IMR-90 (cell line): ENCODE data around the gene ARHGEF16. TPM values are rescaled to one million over a fixed set of nuclear protein-coding genes. Genes with fewer than 3 reads are reported as not detected.

ENCODE experiments used
- CEBPB ChIP-seq: IDR thresholded peaks from 2 replicates; pipeline ENCODE4 v1.6.1; 2012; ENCODE audit warnings: low read depth, low read length, improper control_type of control experiment
- CTCF ChIP-seq: conservative IDR thresholded peaks from 2 replicates; pipeline ENCODE4 v1.5.1; 2012; ENCODE audit warnings: mild to moderate bottlenecking, low read depth, low read length, improper control_type of control experiment
- POLR2A ChIP-seq: IDR thresholded peaks from 2 replicates; pipeline ENCODE4 v1.6.1; 2012; ENCODE audit warnings: mild to moderate bottlenecking, low read depth, low read length
- RCOR1 ChIP-seq: IDR thresholded peaks from 2 replicates; pipeline ENCODE4 v1.6.1; 2012; ENCODE audit warnings: mild to moderate bottlenecking, low read length, improper control_type of control experiment; ENCODE audit not compliant: insufficient replicate concordance
- polyA plus RNA-seq, 3 experiments: library from polyadenylated mRNA; depleted of rRNA; stranded (reverse); fragments of >200 nt; gene quantifications; 2 replicates each; pipeline ENCODE4 v1.2.3, GENCODE V29; 2012; ENCODE audit warnings: low replicate concordance in 1 of 3
- total RNA-seq: library from RNA; depleted of rRNA; stranded (reverse); fragments of >200 nt; gene quantifications from 2 replicates; pipeline ENCODE4 v1.2.3, GENCODE V29; 2012

The ARHGEF16 gene
- total and polyA plus RNA-seq, 2 of the 4 experiments (the other 2 are of a cell fraction): 0.18 to 0.39 TPM

- no peak for TF ChIP-seq CTCF
- TF ChIP-seq CEBPB: no peak
- TF ChIP-seq POLR2A: no peak
- TF ChIP-seq RCOR1: no peak
Observed at GRCh38 chr1:3468236-3469103, 14.0 kb downstream of the ARHGEF16 start (continued).
